Panc1 (cell line): ENCODE measurements around the gene ENTHD1. TPM values are rescaled to one million over a fixed set of nuclear protein-coding genes. Genes with fewer than 3 reads are reported as not detected.

Source experiments
- ATAC-seq: fragments of 200-7000 bp; cut with Tn5 transposase; 2 replicates; pipeline ENCODE4 v1.9.1; 2020; ENCODE audit warnings: mild to moderate bottlenecking, moderate library complexity
- BruUV-seq: library from RNA; stranded (reverse); fragments of 400-500 nt; replicated peaks from 2 replicates; lab custom pipeline; 2021; lab: Mats Ljungman, UMichigan
- CTCF ChIA-PET: fragments of 300-600 bp; sonication (Branson Sonifier 250); formaldehyde crosslinking; loops from one replicate; lab custom pipeline; 2022; ENCODE audit warnings: antibody characterized with exemption; lab: Charles Lee
- POLR2A ChIA-PET: fragments of 300-600 bp; sonication (Branson Sonifier 250); formaldehyde crosslinking; loops from one replicate; lab custom pipeline; 2022; ENCODE audit warnings: antibody characterized with exemption; lab: Charles Lee
- DNase-seq: peaks from one replicate; pipeline ENCODE4 v3.0.0-alpha.2; 2010; ENCODE audit warnings: low read depth, low spot score
- H3K27ac ChIP-seq: 2 replicates; pipeline ENCODE4 v1.5.1; 2011; ENCODE audit warnings: mild to moderate bottlenecking, low read length, inconsistent platforms
- H3K27me3 ChIP-seq: fragments of 200-500 bp; sonication (Bioruptor generic); 2 replicates; pipeline ENCODE4 v1.6.0; 2014; ENCODE audit warnings: low read length, inconsistent platforms; ENCODE audit not compliant: control insufficient read depth, insufficient read depth
- H3K36me3 ChIP-seq: fragments of 200-500 bp; sonication (Bioruptor generic); 2 replicates; pipeline ENCODE4 v1.5.1; 2014; ENCODE audit warnings: inconsistent platforms, mild to moderate bottlenecking, low read length, moderate library complexity; ENCODE audit not compliant: control insufficient read depth, insufficient read depth
- H3K4me1 ChIP-seq: 2 replicates; pipeline ENCODE4 v1.5.1; 2011; ENCODE audit warnings: inconsistent platforms, mild to moderate bottlenecking, low read length, moderate library complexity; ENCODE audit not compliant: control insufficient read depth, insufficient read depth
- H3K4me3 ChIP-seq, 2 experiments: 2 replicates each; pipeline ENCODE4 v1.5.1; 2011 to 2012; ENCODE audit warnings: low read depth in 2 of 2, low read length in 2 of 2, mild to moderate bottlenecking in 2 of 2, inconsistent platforms in 1 of 2, moderate library complexity in 1 of 2
- H3K9me3 ChIP-seq: fragments of 200-500 bp; sonication (Bioruptor generic); 2 replicates; pipeline ENCODE4 v1.5.1; 2014; ENCODE audit warnings: low read depth, mild to moderate bottlenecking, inconsistent platforms, low read length, moderate library complexity; ENCODE audit not compliant: control insufficient read depth, insufficient read depth
- CTCF ChIP-seq: fragments of 450-650 bp; IDR thresholded peaks from 2 replicates; pipeline ENCODE4 v1.5.1; 2017; ENCODE audit warnings: mild to moderate bottlenecking
- POLR2AphosphoS5 ChIP-seq: IDR thresholded peaks from 2 replicates; pipeline ENCODE4 v1.6.1; 2012; ENCODE audit warnings: mild to moderate bottlenecking, low read depth, low read length, moderate library complexity
- REST ChIP-seq, 2 experiments: IDR thresholded peaks; 2 replicates each; pipeline ENCODE4 v1.6.1; 2011 to 2012; ENCODE audit warnings: low read depth in 2 of 2, control low read depth in 1 of 2, low read length in 1 of 2, mild to moderate bottlenecking in 1 of 2, moderate library complexity in 1 of 2; ENCODE audit not compliant: insufficient read depth in 1 of 2
- SIN3A ChIP-seq: IDR thresholded peaks from 2 replicates; pipeline ENCODE4 v1.6.1; 2012; ENCODE audit warnings: low read depth, mild to moderate bottlenecking, low read length, moderate library complexity, borderline replicate concordance; ENCODE audit not compliant: insufficient read depth
- TCF7L2 ChIP-seq: IDR thresholded peaks from 2 replicates; pipeline ENCODE4 v1.6.1; 2011; ENCODE audit warnings: mild to moderate bottlenecking, low read depth, low read length, inconsistent platforms
- in situ Hi-C: cut with HindIII; loops from 2 replicates; pipeline ENCODE4 v1.10.0; 2016; ENCODE audit warnings: low sequenced_read_pairs, low pct_unique_long_range_greater_than_20kb
- intact Hi-C: fragments of 100-400 bp; cut with micrococcal nuclease; formaldehyde crosslinking; loops from one replicate; pipeline ENCODE4 v1.10.0; 2022; ENCODE audit not compliant: unreplicated experiment
- total RNA-seq: library from RNA; stranded (reverse); gene quantifications from one replicate; pipeline ENCODE4 v1.2.1, GENCODE V29; 2021; ENCODE audit not compliant: unreplicated experiment

ENTHD1 gene
- total RNA-seq, 1 experiment from 2014 or later, result not detected

- no peaks in the 10 kb centered on the region for H3K4me1 ChIP-seq
- no TSS peak for BruUV-seq
Measured at GRCh38 chr22:39713799-39714290, 179.7 kb downstream of the ENTHD1 start.

GRCh38 chr22:39712751-39713525 is 180.6 kb downstream of the ENTHD1 start:
- TF ChIP-seq CTCF (no peak), REST (IDR thresholded peaks at IDR 0.05; ENCODE audit: insufficient read depth in 1 of 2, low read depth in 2 of 2, low read length in 1 of 2) (no peak), POLR2AphosphoS5 (no peak), SIN3A (no peak), TCF7L2 (no peak)
- POLR2A ChIA-PET, result no interaction called here
- in situ Hi-C loops, result no loop called here

More at GRCh38 chr22:39713799-39714290, 179.7 kb downstream of the ENTHD1 start:
- Histone ChIP-seq H3K9me3 (no peaks in the 10 kb centered on the region), H3K36me3 (no peaks in the 10 kb centered on the region), H3K4me3 (no peak overlapping the region), H3K27me3 (no peaks in the 10 kb centered on the region), H3K27ac (no peak overlapping the region)
- no peak for DNase-seq
- in situ Hi-C loops (no loop called here), intact Hi-C loops (no loop called here)
- CTCF ChIA-PET, result no interaction called here
- POLR2A ChIA-PET, result no interaction called here
- no peak for TF ChIP-seq TCF7L2
- TF ChIP-seq POLR2AphosphoS5, result no peak
- no peak for ATAC-seq

GRCh38 chr22:39712081-39712480 is 181.5 kb downstream of the ENTHD1 start:
- in situ Hi-C loops, result no loop called here
- no peak for DNase-seq
- ChIA-PET POLR2A (no interaction called here), CTCF (no interaction called here)
- no peaks in the 10 kb centered on the region for H3K36me3 ChIP-seq
- H3K4me3 ChIP-seq, result no peak overlapping the region
- ATAC-seq, result no peak
- BruUV-seq, result no TSS peak
- H3K9me3 ChIP-seq, result no peaks in the 10 kb centered on the region
- H3K4me1 ChIP-seq, result no peaks in the 10 kb centered on the region
- TF ChIP-seq REST (IDR thresholded peaks at IDR 0.05; ENCODE audit: insufficient read depth in 1 of 2, low read depth in 2 of 2, low read length in 1 of 2) (no peak), POLR2AphosphoS5 (no peak), CTCF (no peak), SIN3A (no peak), TCF7L2 (no peak)
- intact Hi-C loops, result no loop called here
- H3K27me3 ChIP-seq, result no peaks in the 10 kb centered on the region
- H3K27ac ChIP-seq, result no peak overlapping the region

More at GRCh38 chr22:39712751-39713525, 180.6 kb downstream of the ENTHD1 start:
- no TSS peak for BruUV-seq
- DNase-seq (no peak), ATAC-seq (no peak)
- Histone ChIP-seq H3K4me1 (no peaks in the 10 kb centered on the region), H3K9me3 (no peaks in the 10 kb centered on the region), H3K27ac (no peak overlapping the region), H3K36me3 (no peaks in the 10 kb centered on the region), H3K4me3 (no peak overlapping the region), H3K27me3 (no peaks in the 10 kb centered on the region)
- CTCF ChIA-PET, result no interaction called here
- intact Hi-C loops, result no loop called here
